Gastrocnemius medialis (tissue), 4 donors: Measurements from ENCODE around the gene CDH4.

Experiments used
- CTCF ChIP-seq, 5 experiments: fragments of 450-650 bp in 3 of 5; fragments of 200-600 bp in 2 of 5; sonication (generic) in 2 of 5; IDR thresholded peaks in 4 of 5; conservative IDR thresholded peaks in 1 of 5; 1 replicate in 4 of 5; 2 replicates in 1 of 5; pipeline ENCODE4 v1.5.1; 2016 to 2019; ENCODE audit warnings: antibody characterized with exemption in 5 of 5, mild to moderate bottlenecking in 3 of 5, moderate library complexity in 3 of 5
- POLR2A ChIP-seq, 2 donors: fragments of 450-650 bp; IDR thresholded peaks; one replicate each; pipeline ENCODE4 v1.6.1; 2017; ENCODE audit warnings: antibody characterized with exemption in 2 of 2, mild to moderate bottlenecking in 2 of 2, moderate library complexity in 2 of 2

DNA sequence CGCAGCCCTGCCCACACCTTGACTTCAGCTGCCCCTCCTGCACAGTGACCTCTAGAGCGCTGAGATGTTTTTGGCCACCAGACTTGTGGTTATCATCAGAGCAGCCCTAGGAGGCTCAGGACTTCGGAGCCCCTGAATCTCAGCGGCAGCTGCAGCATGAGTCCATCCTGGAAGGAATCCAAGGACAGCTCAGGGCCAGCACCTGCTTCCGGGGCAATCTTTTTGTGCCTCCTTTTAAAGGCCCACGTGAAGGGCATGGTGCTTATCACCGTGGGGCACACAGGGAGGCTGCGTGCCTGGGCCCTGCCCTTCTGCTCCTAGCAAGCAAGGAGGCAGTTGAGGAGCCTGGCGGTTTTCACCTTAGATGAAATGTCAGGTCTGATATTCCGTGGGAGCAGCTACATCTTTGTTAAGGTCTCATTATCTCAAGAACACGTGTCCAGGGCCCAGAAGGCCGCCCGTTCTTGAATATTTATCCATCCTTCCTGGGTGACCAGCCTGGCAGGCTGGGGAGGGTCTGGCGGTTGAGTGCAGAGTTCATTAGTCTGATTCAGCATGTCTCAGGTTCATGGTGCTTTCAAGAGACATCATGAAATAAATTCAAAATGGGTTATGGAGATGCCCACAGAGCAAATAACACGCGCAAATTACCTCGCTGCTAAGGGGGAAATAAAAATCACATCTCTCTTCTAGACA is 421.2 kb downstream of the CDH4 start:
- no peak for TF ChIP-seq CTCF (IDR thresholded peaks at IDR 0.05 in 4 of 5, conservative IDR thresholded peaks at IDR 0.05 in 1 of 5)
- no peak for TF ChIP-seq POLR2A (IDR thresholded peaks at IDR 0.05)
